Astrocyte (in vitro differentiated cells and primary cell): Measurements from ENCODE around the gene APRT. TPM values are rescaled to one million over a fixed set of nuclear protein-coding genes. Genes with fewer than 3 reads are reported as not detected.

ENCODE experiments used
- DNase-seq: peaks from one replicate; pipeline ENCODE4 v3.0.0-alpha.2; 2010; ENCODE audit warnings: low read depth
- FAIRE-seq: peaks from 2 replicates; lab custom pipeline; 2011; peaks lifted over from hg19 to GRCh38; lab: Jason Lieb, UNC
- H2AFZ ChIP-seq: 2 replicates; pipeline ENCODE4 v1.6.0; 2012; ENCODE audit warnings: low read depth, low read length, inconsistent platforms
- H3K27ac ChIP-seq: 2 replicates; pipeline ENCODE4 v1.5.1; 2011; ENCODE audit warnings: low read depth, low read length, inconsistent platforms
- H3K27me3 ChIP-seq: 2 replicates; pipeline ENCODE4 v1.6.0; 2011; ENCODE audit warnings: low read length, inconsistent platforms; ENCODE audit not compliant: insufficient read depth
- H3K36me3 ChIP-seq: 2 replicates; pipeline ENCODE4 v1.5.1; 2011; ENCODE audit warnings: low read length, inconsistent platforms; ENCODE audit not compliant: insufficient read depth
- H3K4me1 ChIP-seq: 2 replicates; pipeline ENCODE4 v1.5.1; 2011; ENCODE audit warnings: low read length, inconsistent platforms; ENCODE audit not compliant: insufficient read depth
- H3K4me2 ChIP-seq: 2 replicates; pipeline ENCODE4 v1.6.0; 2012; ENCODE audit warnings: low read length, inconsistent platforms
- H3K4me3 ChIP-seq: 2 replicates; pipeline ENCODE4 v1.5.1; 2011; ENCODE audit warnings: low read depth, mild to moderate bottlenecking, low read length, inconsistent platforms; ENCODE audit not compliant: insufficient read depth
- H3K79me2 ChIP-seq: 2 replicates; pipeline ENCODE4 v1.6.0; 2012; ENCODE audit warnings: mild to moderate bottlenecking, low read length, inconsistent platforms; ENCODE audit not compliant: insufficient read depth
- H3K9ac ChIP-seq: 2 replicates; pipeline ENCODE4 v1.6.0; 2012; ENCODE audit warnings: mild to moderate bottlenecking, low read length, inconsistent platforms
- H3K9me3 ChIP-seq: 2 replicates; pipeline ENCODE4 v1.5.1; 2012; ENCODE audit warnings: low read depth, mild to moderate bottlenecking, low read length, inconsistent platforms; ENCODE audit not compliant: insufficient read depth
- H4K20me1 ChIP-seq: 2 replicates; pipeline ENCODE4 v1.6.0; 2012; ENCODE audit warnings: low read length, inconsistent platforms; ENCODE audit not compliant: insufficient read depth
- H3K27ac Mint-ChIP-seq: one replicate; pipeline ENCODE4 v1.8.0; 2021; ENCODE audit warnings: mild to moderate bottlenecking, mixed read lengths; ENCODE audit not compliant: unreplicated experiment
- H3K27me3 Mint-ChIP-seq: one replicate; pipeline ENCODE4 v1.8.0; 2021; ENCODE audit warnings: low read depth, mixed read lengths; ENCODE audit not compliant: unreplicated experiment
- H3K36me3 Mint-ChIP-seq: one replicate; pipeline ENCODE4 v1.8.0; 2021; ENCODE audit warnings: low read depth, mixed read lengths; ENCODE audit not compliant: unreplicated experiment
- H3K4me1 Mint-ChIP-seq: one replicate; pipeline ENCODE4 v1.8.0; 2021; ENCODE audit warnings: low read depth, mixed read lengths; ENCODE audit not compliant: unreplicated experiment
- H3K4me3 Mint-ChIP-seq: one replicate; pipeline ENCODE4 v1.8.0; 2021; ENCODE audit warnings: mild to moderate bottlenecking, moderate library complexity, mixed read lengths; ENCODE audit not compliant: unreplicated experiment
- H3K9me3 Mint-ChIP-seq: one replicate; pipeline ENCODE4 v1.8.0; 2021; ENCODE audit warnings: mild to moderate bottlenecking, mixed read lengths; ENCODE audit not compliant: unreplicated experiment
- EZH2 ChIP-seq: IDR thresholded peaks from 2 replicates; pipeline ENCODE4 v1.6.1; 2012; ENCODE audit warnings: mild to moderate bottlenecking, low read length, inconsistent platforms; ENCODE audit not compliant: insufficient read depth
- total RNA-seq: library from RNA; stranded (reverse); gene quantifications from 2 replicates; pipeline ENCODE4 v1.2.1, GENCODE V29; 2021
- TF ChIP-seq, protein P1 (sequence below): IDR thresholded peaks from 2 replicates; pipeline ENCODE4 v1.5.1; 2011; ENCODE audit warnings: low read depth, mild to moderate bottlenecking, inconsistent platforms, low read length, moderate library complexity; ENCODE audit not compliant: insufficient read depth

APRT gene
- total RNA-seq, 1 donor from 2014 or later = 132 TPM

DNA sequence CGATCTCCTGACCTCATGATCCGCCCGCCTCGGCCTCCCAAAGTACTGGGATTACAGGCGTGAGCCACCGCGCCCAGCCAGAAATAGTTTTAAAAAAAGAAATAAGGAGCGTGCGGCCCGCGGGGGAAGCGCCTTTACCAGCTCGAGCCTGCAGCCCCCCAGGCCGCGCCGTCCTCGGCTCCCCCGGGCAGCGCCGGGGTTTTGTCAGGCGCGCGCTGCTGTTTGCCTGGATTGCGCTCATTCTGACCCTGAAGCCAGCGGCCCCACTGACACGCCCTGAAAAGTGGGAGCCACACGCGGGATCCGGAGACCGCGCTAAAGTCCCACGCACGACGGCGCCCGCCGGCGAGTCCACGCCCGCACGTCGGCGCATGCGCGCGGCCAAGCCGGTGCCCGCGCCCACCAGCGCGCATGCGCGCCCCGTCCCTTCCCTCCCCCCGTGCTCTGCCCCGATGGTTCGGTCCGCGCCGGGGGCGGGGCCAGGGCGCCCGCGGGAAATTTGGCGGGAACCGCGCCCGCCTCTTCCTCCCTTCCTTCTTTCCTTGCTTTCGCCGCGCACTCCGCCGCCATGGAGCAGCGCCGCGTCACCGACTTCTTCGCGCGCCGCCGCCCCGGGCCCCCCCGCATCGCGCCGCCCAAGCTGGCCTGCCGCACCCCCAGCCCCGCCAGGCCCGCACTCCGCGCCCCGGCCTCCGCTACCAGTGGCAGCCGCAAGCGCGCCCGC, 8.3 kb downstream of the APRT start, which contains the start of gene CDT1:
Gene CDT1, plus strand, starts transcription at position 526 of the 724 bp plus-strand sequence. Its CDS starts 43 bp downstream, at position 569.
- Histone ChIP-seq H3K27me3 (no peaks in the 10 kb centered on the region), H3K4me2 (peak within 1 kb of the TSS; percentile 91), H4K20me1 (peaks cover 16% of the 10 kb centered on the region), H2AFZ (peak within 1 kb of the TSS; percentile 46), H3K4me3 (peak within 1 kb of the TSS; percentile 65), H3K27ac (peak within 1 kb of the TSS; percentile 17), H3K79me2 (peaks cover 22% of the 10 kb centered on the region), H3K36me3 (no peaks in the 10 kb centered on the region), H3K9me3 (no peaks in the 10 kb centered on the region), H3K4me1 (peaks cover 17% of the 10 kb centered on the region), H3K9ac (peak within 1 kb of the TSS; percentile 71)
- Mint-ChIP-seq H3K27me3 (peaks cover 2% of the 10 kb centered on the region), H3K9me3 (no peaks in the 10 kb centered on the region), H3K4me3 (peak within 1 kb of the TSS; percentile 83), H3K27ac (peak within 1 kb of the TSS; percentile 58), H3K4me1 (no peaks in the 10 kb centered on the region), H3K36me3 (no peaks in the 10 kb centered on the region)
- DNase-seq (peak; percentile 32), FAIRE-seq (no peak)
- TF ChIP-seq, protein P1, sequence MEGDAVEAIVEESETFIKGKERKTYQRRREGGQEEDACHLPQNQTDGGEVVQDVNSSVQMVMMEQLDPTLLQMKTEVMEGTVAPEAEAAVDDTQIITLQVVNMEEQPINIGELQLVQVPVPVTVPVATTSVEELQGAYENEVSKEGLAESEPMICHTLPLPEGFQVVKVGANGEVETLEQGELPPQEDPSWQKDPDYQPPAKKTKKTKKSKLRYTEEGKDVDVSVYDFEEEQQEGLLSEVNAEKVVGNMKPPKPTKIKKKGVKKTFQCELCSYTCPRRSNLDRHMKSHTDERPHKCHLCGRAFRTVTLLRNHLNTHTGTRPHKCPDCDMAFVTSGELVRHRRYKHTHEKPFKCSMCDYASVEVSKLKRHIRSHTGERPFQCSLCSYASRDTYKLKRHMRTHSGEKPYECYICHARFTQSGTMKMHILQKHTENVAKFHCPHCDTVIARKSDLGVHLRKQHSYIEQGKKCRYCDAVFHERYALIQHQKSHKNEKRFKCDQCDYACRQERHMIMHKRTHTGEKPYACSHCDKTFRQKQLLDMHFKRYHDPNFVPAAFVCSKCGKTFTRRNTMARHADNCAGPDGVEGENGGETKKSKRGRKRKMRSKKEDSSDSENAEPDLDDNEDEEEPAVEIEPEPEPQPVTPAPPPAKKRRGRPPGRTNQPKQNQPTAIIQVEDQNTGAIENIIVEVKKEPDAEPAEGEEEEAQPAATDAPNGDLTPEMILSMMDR = no peak
- no peak for TF ChIP-seq EZH2

DNA sequence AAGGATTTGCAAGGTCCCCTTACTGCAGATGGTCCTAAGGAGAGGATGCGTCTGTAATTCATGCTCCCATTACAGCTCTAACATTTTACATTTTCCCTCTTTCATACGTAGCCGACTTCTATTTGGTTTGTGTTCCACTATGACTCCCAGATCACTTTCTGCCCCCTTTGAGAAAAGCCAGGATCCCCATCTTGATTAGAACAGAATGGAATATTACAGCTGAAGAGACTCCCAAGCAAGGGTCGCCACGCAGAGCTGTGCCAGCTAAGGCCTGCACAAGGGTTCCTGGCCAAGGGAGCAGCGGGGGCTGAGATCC, 11.5 kb downstream of the APRT start:
- TF ChIP-seq, protein P1 = no peak
- no peak for TF ChIP-seq EZH2
- Mint-ChIP-seq H3K27me3 (peaks cover 2% of the 10 kb centered on the region), H3K4me1 (no peaks in the 10 kb centered on the region), H3K36me3 (no peaks in the 10 kb centered on the region), H3K9me3 (no peaks in the 10 kb centered on the region), H3K27ac (no peak overlapping the region), H3K4me3 (no peak overlapping the region)
- H2AFZ ChIP-seq = no peak overlapping the region
- no peak overlapping the region for H3K9ac ChIP-seq
- FAIRE-seq (no peak), DNase-seq (no peak)
- H3K4me2 ChIP-seq = no peak overlapping the region
- peaks cover 4% of the 10 kb centered on the region for H4K20me1 ChIP-seq
- no peaks in the 10 kb centered on the region for H3K36me3 ChIP-seq
- no peaks in the 10 kb centered on the region for H3K9me3 ChIP-seq
- no peak overlapping the region for H3K27ac ChIP-seq
- H3K79me2 ChIP-seq = peaks cover 12% of the 10 kb centered on the region
- H3K4me3 ChIP-seq = no peak overlapping the region
- H3K4me1 ChIP-seq = peaks cover 17% of the 10 kb centered on the region
- no peaks in the 10 kb centered on the region for H3K27me3 ChIP-seq

DNA sequence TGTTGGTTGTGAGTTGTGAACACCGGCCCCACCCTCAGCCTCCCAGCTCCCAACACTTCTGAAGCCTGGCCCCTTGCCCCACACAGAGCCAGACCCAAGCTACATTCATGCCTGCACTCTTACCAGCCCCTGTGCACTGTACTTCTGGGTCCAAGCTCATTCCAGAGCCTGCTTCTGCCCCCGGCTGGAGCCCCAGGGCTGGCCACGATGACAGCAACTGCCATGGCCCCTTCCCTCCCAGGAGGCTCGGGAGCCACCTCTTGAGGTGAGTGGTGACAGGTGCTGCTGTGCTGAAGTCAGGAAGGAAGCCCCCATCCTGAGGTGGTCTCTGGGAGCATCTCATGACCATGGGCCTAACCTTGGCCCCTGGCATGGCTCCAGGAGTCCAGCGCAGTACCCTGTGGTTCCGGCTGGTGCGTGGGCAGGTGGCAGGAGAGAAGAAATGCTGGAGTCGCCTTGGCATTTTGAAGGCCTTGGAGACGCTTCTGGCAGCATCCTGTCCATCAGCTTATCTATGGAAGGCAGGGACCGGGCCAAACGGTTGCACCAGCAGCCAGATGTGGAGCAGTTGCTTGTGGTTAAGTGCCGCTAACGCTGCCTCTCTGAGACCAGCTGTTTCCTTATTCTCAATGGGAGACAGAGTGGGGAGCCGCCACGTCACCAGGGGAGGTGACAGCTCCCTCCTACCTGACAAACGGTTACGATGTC, 12.0 kb downstream of the APRT start:
- Mint-ChIP-seq H3K4me1 (no peaks in the 10 kb centered on the region), H3K27me3 (peaks cover 2% of the 10 kb centered on the region), H3K27ac (no peak overlapping the region), H3K4me3 (no peak overlapping the region), H3K9me3 (no peaks in the 10 kb centered on the region), H3K36me3 (no peaks in the 10 kb centered on the region)
- H3K4me1 ChIP-seq = peaks cover 12% of the 10 kb centered on the region
- H3K79me2 ChIP-seq = peaks cover 7% of the 10 kb centered on the region
- no peak for DNase-seq
- no peak overlapping the region for H3K4me3 ChIP-seq
- H4K20me1 ChIP-seq = peaks cover under 1% of the 10 kb centered on the region
- TF ChIP-seq EZH2 = no peak
- TF ChIP-seq, protein P1 = no peak
- no peaks in the 10 kb centered on the region for H3K9me3 ChIP-seq
- H2AFZ ChIP-seq = no peak overlapping the region
- no peak overlapping the region for H3K27ac ChIP-seq
- no peak for FAIRE-seq
- no peak overlapping the region for H3K9ac ChIP-seq
- H3K4me2 ChIP-seq = no peak overlapping the region
- H3K36me3 ChIP-seq = no peaks in the 10 kb centered on the region
- H3K27me3 ChIP-seq = no peaks in the 10 kb centered on the region
